Fibroblast of upper back skin (primary cell): ENCODE measurements around the gene PI4KB.

Experiments
- DNase-seq: peaks from one replicate; pipeline ENCODE4 v3.0.0-alpha.2; 2013

Gene PI4KB

GRCh38 chr1:151346082-151346768 lies 19.0 kb upstream of the PI4KB start:
- no peak for DNase-seq

- DNase-seq: no peak
Measured at GRCh38 chr1:151344291-151344690, 17.1 kb upstream of the PI4KB start.

- DNase-seq: no peak
Measured at GRCh38 chr1:151343587-151343986, 16.4 kb upstream of the PI4KB start.

- DNase-seq: no peak
Measured at GRCh38 chr1:151342569-151342968, 15.4 kb upstream of the PI4KB start.

GRCh38 chr1:151342021-151342420 lies 14.8 kb upstream of the PI4KB start:
- DNase-seq: no peak

GRCh38 chr1:151340870-151341754 lies 13.9 kb upstream of the PI4KB start:
- DNase-seq: peak; percentile 84

- DNase-seq: no peak
Measured at GRCh38 chr1:151336556-151336955, 9.3 kb upstream of the PI4KB start.

GRCh38 chr1:151334822-151335221 lies 7.6 kb upstream of the PI4KB start:
- DNase-seq: no peak

GRCh38 chr1:151327903-151328674 lies 873 bp upstream of the PI4KB start:
- DNase-seq: no peak

- DNase-seq: peak; percentile 43
Measured at GRCh38 chr1:151326619-151327222, 495 bp downstream of the PI4KB start.

GRCh38 chr1:151325646-151326429 lies 1.4 kb downstream of the PI4KB start:
- DNase-seq: no peak

GRCh38 chr1:151325231-151325630 lies 2.0 kb downstream of the PI4KB start:
- no peak for DNase-seq

GRCh38 chr1:151324390-151324930 lies 2.8 kb downstream of the PI4KB start:
- DNase-seq: no peak

- no peak for DNase-seq
Measured at GRCh38 chr1:151318975-151319374, 8.2 kb downstream of the PI4KB start.

- no peak for DNase-seq
Measured at GRCh38 chr1:151315565-151316235, 11.5 kb downstream of the PI4KB start.

- DNase-seq: peak; percentile 79
Measured at GRCh38 chr1:151314137-151314875, 12.9 kb downstream of the PI4KB start.

- no peak for DNase-seq
Measured at GRCh38 chr1:151313501-151313900, 13.7 kb downstream of the PI4KB start.

- DNase-seq: no peak
Measured at GRCh38 chr1:151312826-151313225, 14.4 kb downstream of the PI4KB start.

- DNase-seq: peak; percentile 33
Measured at GRCh38 chr1:151312411-151312810, 14.8 kb downstream of the PI4KB start.

- DNase-seq: peak; percentile 99
Measured at GRCh38 chr1:151311589-151312331, 15.5 kb downstream of the PI4KB start.
